Measurements from ENCODE around the gene ZNF773.

GRCh38 chr19:57506163-57506562, 6.4 kb downstream of the ZNF773 start:
- TF ChIP-seq CTCF (IDR thresholded peaks at IDR 0.05) (no peak), EP300 (IDR thresholded peaks at IDR 0.05) (no peak)
